H9 (cell line): ENCODE results near the gene RPS15A. TPM values are rescaled to one million over a fixed set of nuclear protein-coding genes. Genes with fewer than 3 reads are reported as not detected.

Experiments used
- DNase-seq: peaks from one replicate; pipeline ENCODE4 v3.0.0-alpha.2; 2017
- H2AFZ ChIP-seq: one replicate; pipeline ENCODE4 v1.6.1; 2013; ENCODE audit warnings: mild to moderate bottlenecking, low read length, control low read depth, moderate library complexity
- H2AK5ac ChIP-seq: 2 replicates; pipeline ENCODE4 v1.6.1; 2013; ENCODE audit warnings: low read length, control low read depth, mixed read lengths; ENCODE audit not compliant: insufficient read length
- H2BK120ac ChIP-seq: one replicate; pipeline ENCODE4 v1.6.1; 2013; ENCODE audit warnings: low read depth, mild to moderate bottlenecking, low read length, control low read depth, inconsistent platforms; ENCODE audit not compliant: poor library complexity, severe bottlenecking
- H2BK12ac ChIP-seq: 2 replicates; pipeline ENCODE4 v1.6.1; 2013; ENCODE audit warnings: low read length, control low read depth, mixed read lengths, low read depth; ENCODE audit not compliant: insufficient read length
- H2BK15ac ChIP-seq: 2 replicates; pipeline ENCODE4 v1.6.1; 2013; ENCODE audit warnings: low read depth, low read length, control low read depth
- H2BK20ac ChIP-seq: one replicate; pipeline ENCODE4 v1.6.1; 2013; ENCODE audit warnings: low read depth, mild to moderate bottlenecking, low read length, control low read depth, inconsistent platforms; ENCODE audit not compliant: poor library complexity, severe bottlenecking
- H2BK5ac ChIP-seq: 2 replicates; pipeline ENCODE4 v1.6.1; 2013; ENCODE audit warnings: low read length, control low read depth, mixed read lengths; ENCODE audit not compliant: insufficient read length
- H3K14ac ChIP-seq: 2 replicates; pipeline ENCODE4 v1.6.1; 2013; ENCODE audit warnings: low read length, control low read depth; ENCODE audit not compliant: insufficient read depth
- H3K18ac ChIP-seq: 2 replicates; pipeline ENCODE4 v1.6.1; 2013; ENCODE audit warnings: low read depth, mild to moderate bottlenecking, mixed read lengths, low read length, control low read depth; ENCODE audit not compliant: insufficient read length
- H3K23ac ChIP-seq: 2 replicates; pipeline ENCODE4 v1.6.1; 2013; ENCODE audit warnings: low read length, control low read depth, mixed read lengths, low read depth; ENCODE audit not compliant: insufficient read length
- H3K23me2 ChIP-seq: 2 replicates; pipeline ENCODE4 v1.6.1; 2013; ENCODE audit warnings: low read depth, mild to moderate bottlenecking, mixed read lengths, low read length, control low read depth; ENCODE audit not compliant: insufficient read length, poor library complexity, severe bottlenecking
- H3K27ac ChIP-seq: 2 replicates; pipeline ENCODE4 v1.5.1; 2013; ENCODE audit warnings: low read length, control low read depth, mixed read lengths, low read depth; ENCODE audit not compliant: insufficient read length
- H3K27me3 ChIP-seq: 2 replicates; pipeline ENCODE4 v1.6.1; 2013; ENCODE audit warnings: low read length, control low read depth, inconsistent platforms; ENCODE audit not compliant: insufficient read depth
- H3K4ac ChIP-seq: 2 replicates; pipeline ENCODE4 v1.6.1; 2013; ENCODE audit warnings: low read depth, mild to moderate bottlenecking, control low read depth, inconsistent platforms, low read length, moderate library complexity
- H3K4me1 ChIP-seq: 2 replicates; pipeline ENCODE4 v1.6.1; 2013; ENCODE audit warnings: low read length, control low read depth, inconsistent platforms; ENCODE audit not compliant: insufficient read depth
- H3K4me2 ChIP-seq: 2 replicates; pipeline ENCODE4 v1.6.1; 2013; ENCODE audit warnings: low read length, control low read depth, mixed read lengths; ENCODE audit not compliant: insufficient read length, insufficient read depth
- H3K56ac ChIP-seq: 2 replicates; pipeline ENCODE4 v1.6.1; 2013; ENCODE audit warnings: low read depth, mild to moderate bottlenecking, mixed read lengths, low read length, control low read depth; ENCODE audit not compliant: insufficient read length
- H3K79me1 ChIP-seq: 2 replicates; pipeline ENCODE4 v1.6.1; 2013; ENCODE audit warnings: low read depth, mild to moderate bottlenecking, moderate library complexity, low read length, control low read depth, inconsistent platforms; ENCODE audit not compliant: insufficient read depth, poor library complexity, severe bottlenecking
- H3K79me2 ChIP-seq: 2 replicates; pipeline ENCODE4 v1.6.1; 2013; ENCODE audit warnings: low read length, control low read depth, inconsistent platforms; ENCODE audit not compliant: insufficient read depth
- H3K9ac ChIP-seq: 2 replicates; pipeline ENCODE4 v1.6.1; 2013; ENCODE audit warnings: low read length, control low read depth, mixed read lengths; ENCODE audit not compliant: insufficient read length; ENCODE audit errors: extremely low read depth
- H3K9me3 ChIP-seq: one replicate; pipeline ENCODE4 v1.6.1; 2013; ENCODE audit warnings: low read depth, low read length, inconsistent platforms; ENCODE audit not compliant: control insufficient read depth
- H3T11ph ChIP-seq: one replicate; pipeline ENCODE4 v1.6.1; 2013; ENCODE audit warnings: mild to moderate bottlenecking, low read length, control low read depth, inconsistent platforms
- H4K20me1 ChIP-seq: one replicate; pipeline ENCODE4 v1.6.1; 2013; ENCODE audit not compliant: control insufficient read depth, insufficient read length, insufficient read depth
- H4K5ac ChIP-seq: 2 replicates; pipeline ENCODE4 v1.6.1; 2013; ENCODE audit warnings: low read depth, mild to moderate bottlenecking, mixed read lengths, low read length, control low read depth; ENCODE audit not compliant: insufficient read length
- H4K8ac ChIP-seq: replicated peaks from 2 replicates; pipeline ENCODE4 v1.6.1; 2013; ENCODE audit warnings: low read length, control low read depth, mixed read lengths, low read depth; ENCODE audit not compliant: insufficient read length
- H4K91ac ChIP-seq: 2 replicates; pipeline ENCODE4 v1.6.1; 2013; ENCODE audit warnings: low read depth, mild to moderate bottlenecking, moderate library complexity, mixed read lengths, low read length, control low read depth; ENCODE audit not compliant: insufficient read length
- H3K27ac Mint-ChIP-seq, 3 experiments: 2 replicates in 2 of 3; 3 replicates in 1 of 3; pipeline ENCODE4 v1.8.0; 2020 to 2021; ENCODE audit warnings: mixed read lengths in 3 of 3, mild to moderate bottlenecking in 1 of 3, moderate library complexity in 1 of 3
- H3K27me3 Mint-ChIP-seq: 2 replicates; pipeline ENCODE4 v1.8.0; 2021; ENCODE audit warnings: low read depth, mild to moderate bottlenecking, moderate library complexity, mixed read lengths
- H3K36me3 Mint-ChIP-seq, 3 experiments: 2 replicates in 2 of 3; 3 replicates in 1 of 3; pipeline ENCODE4 v1.8.0; 2020 to 2021; ENCODE audit warnings: low read depth in 3 of 3, mixed read lengths in 3 of 3; ENCODE audit not compliant: insufficient read depth in 1 of 3
- H3K4me1 Mint-ChIP-seq, 2 experiments: 2 replicates each; pipeline ENCODE4 v1.8.0; 2020; ENCODE audit warnings: mixed read lengths in 2 of 2
- H3K4me3 Mint-ChIP-seq, 2 experiments: 2 replicates in 1 of 2; 3 replicates in 1 of 2; pipeline ENCODE4 v1.8.0; 2020 to 2021; ENCODE audit warnings: mild to moderate bottlenecking in 2 of 2, mixed read lengths in 2 of 2, moderate library complexity in 1 of 2
- H3K9me3 Mint-ChIP-seq, 2 experiments: 2 replicates in 1 of 2; 3 replicates in 1 of 2; pipeline ENCODE4 v1.8.0; 2020; ENCODE audit warnings: mild to moderate bottlenecking in 2 of 2, mixed read lengths in 2 of 2, moderate library complexity in 1 of 2
- WGBS: extraction: QIAGEN DNeasy Blood & Tissue Kit; methylation state at CpG from one replicate; pipeline ENCODE4 v1.1.7; 2013; ENCODE audit warnings: missing lambda C conversion rate, low lambda C conversion rate, mixed read lengths; ENCODE audit not compliant: insufficient read length; ENCODE audit errors: extremely low coverage; 5-methylcytosine and 5-hydroxymethylcytosine counted together
- total RNA-seq: library from RNA; stranded (reverse); gene quantifications from 2 replicates; pipeline ENCODE4 v1.2.1, GENCODE V29; 2021
- TF ChIP-seq, protein P1 (sequence below): fragments of 200-600 bp; sonication (generic); conservative IDR thresholded peaks from 3 replicates; pipeline ENCODE4 v1.8.0; 2021; ENCODE audit warnings: antibody characterized with exemption, mild to moderate bottlenecking

The RPS15A gene
- total RNA-seq, 1 experiment from 2014 or later: 1,990 TPM

- Histone ChIP-seq H3K27me3 (no peaks in the 10 kb centered on the region), H2BK12ac (no peak overlapping the region), H3K4me2 (no peak overlapping the region), H2BK5ac (no peak overlapping the region), H4K20me1 (no peaks in the 10 kb centered on the region), H2AFZ (no peak overlapping the region), H3K79me2 (no peaks in the 10 kb centered on the region), H3K18ac (no peak overlapping the region), H3K56ac (no peak overlapping the region), H3K27ac (no peak overlapping the region), H3T11ph (no peak overlapping the region), H2BK20ac (no peak overlapping the region), H4K8ac (no peak overlapping the region), H4K5ac (no peak overlapping the region), H3K4me1 (no peaks in the 10 kb centered on the region), H2AK5ac (no peak overlapping the region), H3K9me3 (no peaks in the 10 kb centered on the region), H2BK15ac (no peak overlapping the region), H3K9ac (no peak overlapping the region), H3K79me1 (no peaks in the 10 kb centered on the region), H4K91ac (no peak overlapping the region), H2BK120ac (no peak overlapping the region), H3K14ac (no peak overlapping the region), H3K23me2 (no peaks in the 10 kb centered on the region), H3K4ac (no peak overlapping the region), H3K23ac (no peak overlapping the region)
- Mint-ChIP-seq H3K4me1 (peaks cover 25 to 28% of the 10 kb centered on the region in 2 experiments), H3K27me3 (no peaks in the 10 kb centered on the region), H3K4me3 (no peak overlapping the region), H3K9me3 (no peaks in the 10 kb centered on the region), H3K36me3 (peaks cover 50 to 63% (median 61%) of the 10 kb centered on the region in 3 experiments), H3K27ac (no peak overlapping the region; a peak in 1 of 7 replicates)
- no peak for DNase-seq
- TF ChIP-seq, protein P1, sequence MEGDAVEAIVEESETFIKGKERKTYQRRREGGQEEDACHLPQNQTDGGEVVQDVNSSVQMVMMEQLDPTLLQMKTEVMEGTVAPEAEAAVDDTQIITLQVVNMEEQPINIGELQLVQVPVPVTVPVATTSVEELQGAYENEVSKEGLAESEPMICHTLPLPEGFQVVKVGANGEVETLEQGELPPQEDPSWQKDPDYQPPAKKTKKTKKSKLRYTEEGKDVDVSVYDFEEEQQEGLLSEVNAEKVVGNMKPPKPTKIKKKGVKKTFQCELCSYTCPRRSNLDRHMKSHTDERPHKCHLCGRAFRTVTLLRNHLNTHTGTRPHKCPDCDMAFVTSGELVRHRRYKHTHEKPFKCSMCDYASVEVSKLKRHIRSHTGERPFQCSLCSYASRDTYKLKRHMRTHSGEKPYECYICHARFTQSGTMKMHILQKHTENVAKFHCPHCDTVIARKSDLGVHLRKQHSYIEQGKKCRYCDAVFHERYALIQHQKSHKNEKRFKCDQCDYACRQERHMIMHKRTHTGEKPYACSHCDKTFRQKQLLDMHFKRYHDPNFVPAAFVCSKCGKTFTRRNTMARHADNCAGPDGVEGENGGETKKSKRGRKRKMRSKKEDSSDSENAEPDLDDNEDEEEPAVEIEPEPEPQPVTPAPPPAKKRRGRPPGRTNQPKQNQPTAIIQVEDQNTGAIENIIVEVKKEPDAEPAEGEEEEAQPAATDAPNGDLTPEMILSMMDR: no peak
- no CpG with 5 or more reads among the region's 13 CpGs for WGBS
Observed at GRCh38 chr16:18809165-18809564, 19.0 kb upstream of the RPS15A start.
